NCI-H526 (cell line): ENCODE results near the gene TM6SF1.

Experiments used
- DNase-seq, 2 experiments: peaks; one replicate each; lab custom pipeline; 2025; lab: John Stamatoyannopoulos, UW

Gene TM6SF1

GRCh38 chr15:83174891-83175290 lies 67.4 kb downstream of the TM6SF1 start:
- no peak for DNase-seq

- DNase-seq = no peak
Measured at GRCh38 chr15:83178390-83178789, 70.9 kb downstream of the TM6SF1 start.

- no peak for DNase-seq
Measured at GRCh38 chr15:83178869-83179325, 71.5 kb downstream of the TM6SF1 start.

- no peak for DNase-seq
Measured at GRCh38 chr15:83185561-83185960, 78.1 kb downstream of the TM6SF1 start.
